ENCODE results near the gene MEIS2.

MEIS2 gene

DNA sequence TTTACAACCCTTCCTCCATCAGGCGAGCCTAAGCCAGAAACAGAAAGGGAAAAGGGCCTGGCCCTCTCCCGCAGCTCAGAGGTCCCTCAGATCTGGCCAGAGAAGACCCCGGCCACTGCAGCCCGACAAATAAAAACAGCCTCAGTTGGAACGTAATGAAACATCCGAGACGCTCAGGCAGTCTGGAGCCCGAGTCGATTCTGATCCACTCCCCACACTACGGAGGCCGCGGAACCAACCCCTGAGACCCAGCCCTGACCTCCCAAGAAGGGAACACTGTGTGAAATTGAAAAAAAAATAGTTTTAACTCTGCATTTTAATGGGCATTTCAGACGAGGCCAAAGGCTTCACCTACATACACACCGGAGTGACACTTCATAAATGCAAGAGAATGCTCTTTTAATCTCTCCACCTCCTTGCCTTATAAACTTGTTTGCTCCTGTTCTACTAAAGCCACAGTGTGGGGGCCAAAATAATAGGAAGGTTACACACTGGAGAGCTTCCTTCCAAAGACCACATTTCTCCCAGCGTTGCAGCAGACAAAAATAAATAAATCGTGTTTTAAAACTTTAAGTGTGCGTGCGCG is 3.7 kb downstream of the MEIS2 start:
- no peak for DNase-seq

DNA sequence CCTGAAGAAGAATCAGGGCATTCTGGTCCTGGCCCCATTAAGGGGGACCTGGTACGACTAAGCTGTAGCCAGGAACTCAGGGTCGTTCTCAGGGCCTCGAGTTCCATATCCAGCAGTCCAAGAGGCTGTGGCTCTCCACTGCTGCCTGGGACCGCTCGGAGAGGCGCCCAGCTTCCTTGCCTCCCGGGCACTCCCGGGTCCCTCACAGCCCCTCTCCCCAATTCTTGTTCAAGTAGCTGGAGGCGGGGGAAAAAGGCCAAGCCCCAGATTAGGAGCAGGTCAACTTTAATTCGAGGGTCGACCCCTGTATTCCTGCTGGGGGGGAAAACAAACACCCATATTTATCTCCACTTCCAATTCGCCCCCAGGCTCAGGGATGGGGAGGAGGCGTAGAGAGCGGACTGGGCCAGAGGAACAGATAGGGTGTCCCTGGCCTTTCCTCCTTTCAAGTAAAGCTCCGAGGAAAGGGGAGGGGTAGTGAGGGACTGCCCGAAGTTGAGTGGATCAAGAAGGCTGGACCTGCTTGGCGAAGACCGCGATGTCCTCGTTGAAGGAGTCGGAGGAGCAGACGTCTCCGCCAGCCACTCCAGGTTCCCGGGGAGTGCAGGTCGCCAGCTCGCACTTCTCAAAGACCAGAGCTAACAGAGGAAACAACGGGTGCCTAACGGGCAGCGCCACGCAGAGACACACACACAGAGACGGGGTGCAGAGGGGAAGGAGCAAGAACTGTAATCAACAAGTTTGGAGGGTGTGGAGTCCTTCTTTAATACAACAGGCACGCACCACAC is 4.4 kb downstream of the MEIS2 start:
- DNase-seq: no peak

DNA sequence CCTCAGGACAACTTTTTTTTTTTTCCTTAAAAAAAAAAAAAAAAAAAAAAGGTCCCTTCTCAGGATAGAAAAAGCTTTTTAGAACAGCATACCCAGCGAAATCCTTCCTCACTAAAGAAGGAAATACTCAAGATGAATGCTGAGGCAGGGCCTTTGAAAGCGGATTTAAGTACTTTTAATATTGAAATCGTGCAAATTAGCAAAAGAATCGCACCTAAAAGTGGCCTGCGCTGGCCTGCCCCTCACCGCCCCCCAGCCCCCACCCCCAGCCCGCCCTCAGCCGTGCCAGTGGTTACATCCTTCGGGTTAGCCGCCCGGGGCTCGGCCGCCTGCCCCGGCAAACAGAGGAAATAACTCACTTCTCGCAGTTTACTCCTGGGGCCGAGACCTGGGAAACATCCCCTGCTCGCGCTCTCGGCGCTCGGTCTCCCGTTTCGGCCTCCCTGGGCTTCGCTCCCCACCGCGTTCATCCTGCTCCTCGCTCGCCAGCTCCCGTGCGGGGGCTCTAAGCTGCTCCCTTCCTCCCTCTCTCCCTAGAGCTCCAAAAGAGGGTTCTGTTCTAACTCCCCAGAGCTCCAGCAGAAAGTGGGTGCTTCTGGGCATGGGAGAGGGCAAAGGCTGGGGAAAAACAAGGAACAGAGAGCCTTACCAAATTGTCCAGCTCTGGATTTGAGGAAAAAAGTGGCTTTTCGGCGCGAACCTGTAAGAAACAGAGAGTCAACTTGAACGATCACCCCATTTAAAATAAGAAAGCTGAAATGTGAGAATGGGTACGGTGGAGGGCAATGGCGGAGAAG is 5.2 kb downstream of the MEIS2 start:
- no peak for DNase-seq

- DNase-seq: no peak
Measured at GRCh38 chr15:37094333-37094914, 5.9 kb downstream of the MEIS2 start.

- no peak for DNase-seq
Measured at GRCh38 chr15:37093480-37094332, 6.6 kb downstream of the MEIS2 start.

GRCh38 chr15:37090543-37091175 is 9.7 kb downstream of the MEIS2 start:
- no peak for DNase-seq

DNA sequence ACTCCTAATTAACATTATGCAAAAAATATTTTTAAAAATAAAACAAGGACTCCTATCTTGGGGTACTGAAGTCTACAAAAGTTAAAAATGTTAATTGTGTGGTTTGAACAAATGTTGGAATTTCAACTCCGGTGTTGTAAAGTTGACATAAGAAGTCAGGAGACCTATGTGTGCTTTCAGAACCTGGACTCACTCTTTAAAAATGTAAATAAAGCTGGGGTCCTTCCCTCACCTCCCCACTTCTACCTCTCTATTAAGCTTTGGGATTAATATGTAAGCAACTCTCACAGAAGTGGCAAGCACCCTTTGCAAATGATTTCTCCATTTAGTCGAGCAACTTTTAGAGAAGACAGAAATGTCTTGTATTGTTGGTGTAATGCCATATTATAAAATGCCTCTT is 11.9 kb downstream of the MEIS2 start:
- no peak for DNase-seq

- no peak for DNase-seq
Measured at GRCh38 chr15:37087131-37087588, 13.2 kb downstream of the MEIS2 start.

- peak; percentile 19 for DNase-seq
Measured at GRCh38 chr15:37086521-37086920, 13.8 kb downstream of the MEIS2 start.

- DNase-seq: no peak
Measured at GRCh38 chr15:37086120-37086519, 14.2 kb downstream of the MEIS2 start.

DNA sequence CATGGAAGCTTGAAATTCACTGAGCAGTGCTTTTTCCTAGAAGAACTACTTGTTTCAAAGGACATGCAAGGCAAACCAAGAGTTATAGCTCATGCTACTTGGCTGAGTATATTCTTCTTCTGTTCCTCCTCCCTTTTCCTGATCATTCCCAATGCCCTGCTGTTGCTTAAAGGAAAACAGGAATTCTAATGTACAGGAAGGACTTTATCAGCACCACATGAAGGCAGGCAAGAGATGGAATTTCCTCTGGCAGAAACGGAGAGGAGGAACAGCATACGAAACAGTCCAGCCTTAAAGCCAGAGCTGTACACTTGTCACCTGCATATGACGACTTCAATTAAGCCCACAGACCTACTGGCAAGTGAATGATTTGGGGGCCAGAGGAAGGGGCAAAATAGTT is 15.7 kb downstream of the MEIS2 start:
- DNase-seq: no peak

- DNase-seq: no peak
Measured at GRCh38 chr15:37083610-37084009, 16.7 kb downstream of the MEIS2 start.

DNA sequence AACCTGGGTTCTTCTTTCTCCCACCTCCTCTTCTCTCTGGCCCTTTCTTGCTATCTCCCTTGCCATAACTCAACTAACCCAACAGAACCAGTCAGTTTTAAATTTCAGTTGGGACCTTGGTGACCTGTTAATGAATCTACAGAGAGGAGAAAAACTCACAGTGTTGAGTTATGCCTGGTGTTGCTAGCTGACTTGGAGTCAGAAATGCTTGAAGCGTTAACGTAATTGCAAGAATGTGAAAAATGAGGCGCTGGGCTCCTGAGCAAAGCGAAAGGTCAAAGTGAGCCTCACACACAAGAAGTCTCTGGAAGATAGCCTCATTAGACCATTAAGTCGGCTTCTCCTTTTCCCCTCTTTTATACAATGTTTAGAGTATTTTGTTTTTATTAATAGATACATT is 18.4 kb downstream of the MEIS2 start:
- no peak for DNase-seq

- DNase-seq: no peak
Measured at GRCh38 chr15:37080261-37080921, 20.0 kb downstream of the MEIS2 start.

GRCh38 chr15:37079726-37080125 is 20.6 kb downstream of the MEIS2 start:
- peak; percentile 57 for DNase-seq

DNA sequence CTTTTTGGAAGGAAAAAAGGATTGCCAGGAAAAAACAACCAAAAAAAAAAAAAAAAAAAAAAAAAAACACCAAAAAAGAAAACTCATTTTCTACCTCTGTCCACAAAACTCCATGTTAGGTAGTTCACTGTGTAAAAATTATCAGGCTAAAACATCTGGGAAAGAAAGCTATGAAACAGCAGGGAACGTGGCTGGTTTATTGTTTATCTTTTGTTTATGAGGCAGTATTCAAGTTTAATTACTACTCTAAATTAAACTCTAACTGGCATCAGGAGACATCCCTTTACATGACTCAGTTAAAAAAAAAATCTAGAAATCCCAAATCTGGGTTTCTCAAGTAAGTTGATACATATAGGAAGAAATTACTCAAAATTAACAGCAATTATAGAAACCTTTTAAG is 21.8 kb downstream of the MEIS2 start:
- DNase-seq: no peak

- no peak for DNase-seq
Measured at GRCh38 chr15:37077623-37078351, 22.6 kb downstream of the MEIS2 start.

DNA sequence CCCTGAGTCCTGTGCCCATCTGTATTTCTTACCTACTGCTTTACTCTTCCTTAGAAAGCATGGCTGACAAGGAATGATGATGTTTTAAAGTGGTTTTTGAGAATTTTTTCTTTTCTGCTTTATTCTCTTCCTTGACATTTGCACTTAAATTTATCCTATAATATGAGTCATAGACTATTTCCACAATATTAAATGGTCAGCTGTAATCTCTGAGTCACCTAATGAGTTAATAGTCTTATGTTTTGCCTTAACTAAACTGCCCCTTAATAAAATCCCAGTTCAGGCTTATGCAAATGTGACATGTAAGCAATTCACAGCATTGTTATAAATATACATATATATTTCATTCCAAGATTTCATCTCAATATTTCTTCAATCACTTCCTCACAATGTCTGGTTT is 23.8 kb downstream of the MEIS2 start:
- DNase-seq: no peak

- no peak for DNase-seq
Measured at GRCh38 chr15:37075777-37076176, 24.6 kb downstream of the MEIS2 start.

- no peak for DNase-seq
Measured at GRCh38 chr15:37072181-37072580, 28.2 kb downstream of the MEIS2 start.

- no peak for DNase-seq
Measured at GRCh38 chr15:37071134-37071533, 29.2 kb downstream of the MEIS2 start.

All from OCI-M1 (cell line).